ENCODE data around the gene LYZL1. TPM values are rescaled to one million over a fixed set of nuclear protein-coding genes. Genes with fewer than 3 reads are reported as not detected.
"Not testable (repeated sequence)": the region's sequence is repeated elsewhere in the genome, so short reads cannot be mapped to it uniquely, and the experiment has no call there.

The LYZL1 gene
- total and polyA plus RNA-seq, 2 of the 8 experiments (the other 6 are each of a cell fraction or from before 2014, with no cell fraction given), result not detected

GRCh38 chr10:29320680-29321121 lies 31.8 kb downstream of the LYZL1 start:
- CTCF ChIA-PET (ENCODE audit: partially characterized antibody), result interaction anchor here (0.8 to 1.6 kb wide), 4 partner anchors 14 to 329 kb away, joined by 3 to 5 read pairs (median 4); no protein-coding TSS in a partner anchor

More at GRCh38 chr10:29320680-29321121, 31.8 kb downstream of the LYZL1 start:
- H3K79me1 ChIP-seq (ENCODE audit: low read depth, low read length); H3K36me3 ChIP-seq (ENCODE audit: control insufficient read depth in 2 of 4, insufficient read depth in 4 of 4, low read length in 3 of 4); FAIRE-seq; H4K8ac ChIP-seq (ENCODE audit: extremely low read depth, insufficient read depth, low read length); H2BK12ac ChIP-seq (ENCODE audit: low read depth, low read length); H2AFZ ChIP-seq (ENCODE audit: low read length); H3K56ac ChIP-seq (replicated peaks; ENCODE audit: insufficient read length, low read depth, low read length); H3K18ac ChIP-seq (ENCODE audit: extremely low read depth, low read length); DNase-seq (ENCODE audit: low read depth in 1 of 2, low spot score in 2 of 2); H2BK120ac ChIP-seq (replicated peaks; ENCODE audit: low read depth, low read length); H3K9ac ChIP-seq (replicated peaks in 1 of 4; ENCODE audit: extremely low read depth in 1 of 4, low read depth in 3 of 4, low read length in 3 of 4); H4K91ac ChIP-seq (replicated peaks; ENCODE audit: insufficient read length, low read length); H3K4me3 ChIP-seq (ENCODE audit: extremely low read depth in 1 of 4, insufficient read depth in 2 of 4, low read depth in 3 of 4, low read length in 4 of 4); H3K23ac ChIP-seq (ENCODE audit: insufficient read length); H3K27ac ChIP-seq (ENCODE audit: low read depth, low read length); H2AK5ac ChIP-seq (ENCODE audit: low read depth, low read length); H3K27me3 ChIP-seq (replicated peaks in 1 of 4; ENCODE audit: control insufficient read depth in 3 of 4, extremely low read depth in 1 of 4, insufficient read depth in 3 of 4, low read length in 3 of 4); H3K9me3 ChIP-seq (ENCODE audit: insufficient read depth in 2 of 2, low read depth in 1 of 2, low read length in 1 of 2); POLR2A ChIA-PET (ENCODE audit: partially characterized antibody); H3K4ac ChIP-seq (replicated peaks; ENCODE audit: insufficient read length, low read depth, low read length); H2BK20ac ChIP-seq (ENCODE audit: low read length); H3K14ac ChIP-seq (ENCODE audit: insufficient read length); H3K4me2 ChIP-seq (ENCODE audit: insufficient read depth in 1 of 2, low read depth in 2 of 2, low read length in 2 of 2); H4K5ac ChIP-seq (ENCODE audit: insufficient read length, low read depth, low read length); H2BK5ac ChIP-seq (ENCODE audit: low read depth, low read length); H3K4me1 ChIP-seq (replicated peaks in 1 of 4; ENCODE audit: control insufficient read depth in 3 of 4, insufficient read depth in 4 of 4, low read length in 3 of 4); H3K23me2 ChIP-seq (ENCODE audit: low read depth, low read length); H3K79me2 ChIP-seq (ENCODE audit: control insufficient read depth in 1 of 2, insufficient read depth in 2 of 2, low read length in 2 of 2); H4K20me1 ChIP-seq (replicated peaks in 1 of 2; ENCODE audit: control insufficient read depth in 1 of 2, insufficient read depth in 2 of 2, low read length in 2 of 2); H2BK15ac ChIP-seq (ENCODE audit: low read length): not testable (repeated sequence)
- 92% methylated on average over 5 of the region's 5 CpGs; no CpG with 5 or more reads in 1 of the 2 experiments for WGBS, 2 experiments (ENCODE audit: extremely low coverage in 1 of 2, insufficient coverage in 1 of 2, insufficient read length in 1 of 2, insufficient replicate concordance in 2 of 2, low coverage in 1 of 2, low lambda C conversion rate in 2 of 2, missing lambda C conversion rate in 1 of 2)

Measured in H1 (cell line).